ENCODE results near the gene HASPIN. TPM values are rescaled to one million over a fixed set of nuclear protein-coding genes. Genes with fewer than 3 reads are reported as not detected.

The HASPIN gene
- total and polyA plus RNA-seq, 9 of the 15 experiments (the other 6 are each of a cell fraction or from before 2014, with no cell fraction given): 0.81 to 13.5 (median 9.9) TPM

DNA sequence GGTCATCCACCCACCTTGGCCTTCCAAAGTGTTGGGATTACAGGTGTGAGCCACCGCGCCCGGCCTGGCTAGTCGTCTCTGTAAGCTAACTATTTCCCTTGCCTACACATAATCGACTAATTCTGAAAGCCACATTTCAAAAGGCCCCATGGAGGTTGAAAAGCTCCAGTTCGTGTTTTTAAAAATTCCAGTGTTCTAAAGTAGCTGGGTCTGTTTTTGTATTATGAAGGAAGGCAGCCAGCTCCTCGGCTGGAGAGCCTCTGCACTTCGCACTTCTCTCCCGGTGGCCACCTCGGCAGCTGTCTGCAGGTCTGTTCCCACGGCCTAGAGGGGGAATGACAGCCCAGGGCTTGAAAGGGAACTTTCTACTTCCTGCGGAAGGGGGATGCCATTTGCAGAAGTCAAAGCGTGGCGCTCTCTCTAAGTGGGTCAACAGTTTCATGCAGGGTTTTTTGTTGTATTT is 16.9 kb downstream of the HASPIN start (continued):
- TF ChIP-seq, protein P1, sequence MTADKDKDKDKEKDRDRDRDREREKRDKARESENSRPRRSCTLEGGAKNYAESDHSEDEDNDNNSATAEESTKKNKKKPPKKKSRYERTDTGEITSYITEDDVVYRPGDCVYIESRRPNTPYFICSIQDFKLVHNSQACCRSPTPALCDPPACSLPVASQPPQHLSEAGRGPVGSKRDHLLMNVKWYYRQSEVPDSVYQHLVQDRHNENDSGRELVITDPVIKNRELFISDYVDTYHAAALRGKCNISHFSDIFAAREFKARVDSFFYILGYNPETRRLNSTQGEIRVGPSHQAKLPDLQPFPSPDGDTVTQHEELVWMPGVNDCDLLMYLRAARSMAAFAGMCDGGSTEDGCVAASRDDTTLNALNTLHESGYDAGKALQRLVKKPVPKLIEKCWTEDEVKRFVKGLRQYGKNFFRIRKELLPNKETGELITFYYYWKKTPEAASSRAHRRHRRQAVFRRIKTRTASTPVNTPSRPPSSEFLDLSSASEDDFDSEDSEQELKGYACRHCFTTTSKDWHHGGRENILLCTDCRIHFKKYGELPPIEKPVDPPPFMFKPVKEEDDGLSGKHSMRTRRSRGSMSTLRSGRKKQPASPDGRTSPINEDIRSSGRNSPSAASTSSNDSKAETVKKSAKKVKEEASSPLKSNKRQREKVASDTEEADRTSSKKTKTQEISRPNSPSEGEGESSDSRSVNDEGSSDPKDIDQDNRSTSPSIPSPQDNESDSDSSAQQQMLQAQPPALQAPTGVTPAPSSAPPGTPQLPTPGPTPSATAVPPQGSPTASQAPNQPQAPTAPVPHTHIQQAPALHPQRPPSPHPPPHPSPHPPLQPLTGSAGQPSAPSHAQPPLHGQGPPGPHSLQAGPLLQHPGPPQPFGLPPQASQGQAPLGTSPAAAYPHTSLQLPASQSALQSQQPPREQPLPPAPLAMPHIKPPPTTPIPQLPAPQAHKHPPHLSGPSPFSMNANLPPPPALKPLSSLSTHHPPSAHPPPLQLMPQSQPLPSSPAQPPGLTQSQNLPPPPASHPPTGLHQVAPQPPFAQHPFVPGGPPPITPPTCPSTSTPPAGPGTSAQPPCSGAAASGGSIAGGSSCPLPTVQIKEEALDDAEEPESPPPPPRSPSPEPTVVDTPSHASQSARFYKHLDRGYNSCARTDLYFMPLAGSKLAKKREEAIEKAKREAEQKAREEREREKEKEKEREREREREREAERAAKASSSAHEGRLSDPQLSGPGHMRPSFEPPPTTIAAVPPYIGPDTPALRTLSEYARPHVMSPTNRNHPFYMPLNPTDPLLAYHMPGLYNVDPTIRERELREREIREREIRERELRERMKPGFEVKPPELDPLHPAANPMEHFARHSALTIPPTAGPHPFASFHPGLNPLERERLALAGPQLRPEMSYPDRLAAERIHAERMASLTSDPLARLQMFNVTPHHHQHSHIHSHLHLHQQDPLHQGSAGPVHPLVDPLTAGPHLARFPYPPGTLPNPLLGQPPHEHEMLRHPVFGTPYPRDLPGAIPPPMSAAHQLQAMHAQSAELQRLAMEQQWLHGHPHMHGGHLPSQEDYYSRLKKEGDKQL (CRISPR knock-in tag; IDR thresholded peaks at IDR 0.05; ENCODE audit: borderline replicate concordance): no peak
- TF ChIP-seq MCM3 (IDR thresholded peaks at IDR 0.05) (no peak), NR4A1 (CRISPR knock-in tag; IDR thresholded peaks at IDR 0.05) (no peak), NR4A1 (tag; IDR thresholded peaks at IDR 0.05) (no peak), PHB (CRISPR knock-in tag; IDR thresholded peaks at IDR 0.05) (no peak), FOXK2 (conservative IDR thresholded peaks at IDR 0.05 in 1 of 2, IDR thresholded peaks at IDR 0.05 in 1 of 2; ENCODE audit: low read depth in 2 of 2) (no peak)
- TF ChIP-seq, protein P2, sequence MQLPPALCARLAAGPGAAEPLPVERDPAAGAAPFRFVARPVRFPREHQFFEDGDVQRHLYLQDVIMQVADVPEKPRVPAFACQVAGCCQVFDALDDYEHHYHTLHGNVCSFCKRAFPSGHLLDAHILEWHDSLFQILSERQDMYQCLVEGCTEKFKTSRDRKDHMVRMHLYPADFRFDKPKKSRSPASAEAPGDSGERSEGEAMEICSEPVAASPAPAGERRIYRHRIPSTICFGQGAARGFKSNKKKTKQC (CRISPR knock-in tag; IDR thresholded peaks at IDR 0.05): no peak
